Coronary artery (tissue), 2 donors: Measurements from ENCODE around the gene GYS1.
A peak's percentile ranks its signal among the peaks of the same experiment; 100 is the strongest.

ENCODE experiments used
- DNase-seq: peaks from one replicate; pipeline ENCODE4 v3.0.0-alpha.2; 2017; ENCODE audit warnings: low spot score
- H3K27ac ChIP-seq, 2 donors: fragments of 200-600 bp; sonication (generic); one replicate each; pipeline ENCODE4 v1.5.1; 2016 to 2019
- H3K4me3 ChIP-seq: fragments of 200-600 bp; sonication (generic); 2 replicates; pipeline ENCODE4 v1.5.1; 2016; ENCODE audit warnings: mild to moderate bottlenecking, moderate library complexity
- CTCF ChIP-seq: fragments of 200-600 bp; sonication (generic); IDR thresholded peaks from one replicate; pipeline ENCODE4 v1.5.1; 2019; ENCODE audit warnings: antibody characterized with exemption

GYS1 gene

GRCh38 chr19:49009828-49010227 is 16.7 kb upstream of the GYS1 start:
- H3K27ac ChIP-seq: no peak overlapping the region
- no peak overlapping the region for H3K4me3 ChIP-seq
- no peak for DNase-seq
- TF ChIP-seq CTCF: no peak

- Histone ChIP-seq H3K4me3 (no peak overlapping the region), H3K27ac (no peak overlapping the region)
- TF ChIP-seq CTCF: no peak
- DNase-seq: no peak
These were observed 13.8 kb upstream of the GYS1 start for GRCh38 chr19:49006905-49007304.

GRCh38 chr19:49004964-49005614 is 12.0 kb upstream of the GYS1 start:
- DNase-seq: no peak
- no peak overlapping the region for H3K27ac ChIP-seq
- no peak for TF ChIP-seq CTCF
- no peak overlapping the region for H3K4me3 ChIP-seq

GRCh38 chr19:49004133-49004532 is 11.0 kb upstream of the GYS1 start:
- Histone ChIP-seq H3K27ac (no peak overlapping the region), H3K4me3 (no peak overlapping the region)
- no peak for DNase-seq
- TF ChIP-seq CTCF: no peak

- no peak for DNase-seq
- TF ChIP-seq CTCF: peak; percentile 27
- Histone ChIP-seq H3K4me3 (no peak overlapping the region), H3K27ac (no peak overlapping the region)
These were observed 6.6 kb upstream of the GYS1 start for GRCh38 chr19:48999481-49000325.

GRCh38 chr19:48997972-48998371 is 4.9 kb upstream of the GYS1 start:
- Histone ChIP-seq H3K4me3 (no peak overlapping the region), H3K27ac (no peak overlapping the region)
- no peak for TF ChIP-seq CTCF
- no peak for DNase-seq

- Histone ChIP-seq H3K27ac (peak overlapping the region; percentile 94 to 100), H3K4me3 (peak overlapping the region; percentile 99)
- TF ChIP-seq CTCF: no peak
- no peak for DNase-seq
These were observed 902 bp upstream of the GYS1 start for GRCh38 chr19:48994035-48994386.
